Mesothelial cell of epicardium (in vitro differentiated cells): ENCODE data around the gene CACNA2D1. TPM values are rescaled to one million over a fixed set of nuclear protein-coding genes. Genes with fewer than 3 reads are reported as not detected.

ENCODE experiments used
- DNase-seq, 2 experiments: peaks; one replicate each; pipeline ENCODE4 v3.0.0; 2021; ENCODE audit warnings: low spot score in 2 of 2; ENCODE audit not compliant: unreplicated experiment in 2 of 2
- H3K27ac Mint-ChIP-seq: 2 replicates; pipeline ENCODE4 v1.8.0; 2021; ENCODE audit warnings: mixed read lengths
- H3K27me3 Mint-ChIP-seq: 2 replicates; pipeline ENCODE4 v1.8.0; 2021; ENCODE audit warnings: low read depth, mixed read lengths
- H3K36me3 Mint-ChIP-seq: 2 replicates; pipeline ENCODE4 v1.8.0; 2021; ENCODE audit warnings: mixed read lengths
- H3K4me1 Mint-ChIP-seq: 2 replicates; pipeline ENCODE4 v1.8.0; 2021; ENCODE audit warnings: mixed read lengths
- H3K4me3 Mint-ChIP-seq: 2 replicates; pipeline ENCODE4 v1.8.0; 2021; ENCODE audit warnings: mild to moderate bottlenecking, moderate library complexity, mixed read lengths
- H3K9me3 Mint-ChIP-seq: 2 replicates; pipeline ENCODE4 v1.8.0; 2021; ENCODE audit warnings: mixed read lengths
- total RNA-seq: library from RNA; stranded (reverse); gene quantifications from 3 replicates; pipeline ENCODE4 v1.2.1, GENCODE V29; 2021
- TF ChIP-seq, protein P1 (sequence below): fragments of 200-600 bp; sonication (generic); IDR thresholded peaks from one replicate; pipeline ENCODE4 v1.5.0; 2021; ENCODE audit warnings: antibody characterized with exemption; ENCODE audit not compliant: unreplicated experiment

CACNA2D1 gene
- total RNA-seq, 1 donor from 2014 or later = 14.7 TPM

DNA sequence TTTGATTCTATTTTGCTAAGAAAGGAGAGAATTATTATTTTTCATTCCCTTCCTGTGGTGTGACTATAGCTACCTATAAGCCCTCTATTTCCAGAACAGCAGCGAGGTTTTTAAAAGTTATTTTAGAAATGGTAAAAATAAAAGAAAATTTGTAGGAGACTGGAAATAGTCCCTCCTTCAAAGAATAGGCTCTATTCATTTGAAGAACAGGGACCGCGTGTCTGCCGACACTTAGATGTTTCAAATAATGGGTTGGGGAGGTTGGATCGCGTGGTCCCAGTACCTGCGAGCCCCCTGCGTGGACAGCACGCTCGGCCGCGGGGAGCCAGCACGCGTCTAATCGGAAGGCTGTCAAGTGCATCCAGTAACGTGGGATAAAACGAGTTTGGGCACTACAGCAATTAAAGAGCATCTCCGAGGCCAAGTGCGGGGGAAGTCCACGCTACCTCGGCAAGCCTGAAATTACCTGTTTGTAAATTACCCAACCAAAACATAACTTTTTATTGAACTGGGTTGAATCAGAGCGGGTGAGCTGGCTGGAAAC lies 1.0 kb downstream of the CACNA2D1 start:
- Mint-ChIP-seq H3K36me3 (no peaks in the 10 kb centered on the region), H3K27ac (peak overlapping the region; percentile 71), H3K4me3 (peak overlapping the region; percentile 80), H3K4me1 (peaks cover 26% of the 10 kb centered on the region), H3K27me3 (peaks cover 22% of the 10 kb centered on the region), H3K9me3 (no peaks in the 10 kb centered on the region)
- TF ChIP-seq, protein P1, sequence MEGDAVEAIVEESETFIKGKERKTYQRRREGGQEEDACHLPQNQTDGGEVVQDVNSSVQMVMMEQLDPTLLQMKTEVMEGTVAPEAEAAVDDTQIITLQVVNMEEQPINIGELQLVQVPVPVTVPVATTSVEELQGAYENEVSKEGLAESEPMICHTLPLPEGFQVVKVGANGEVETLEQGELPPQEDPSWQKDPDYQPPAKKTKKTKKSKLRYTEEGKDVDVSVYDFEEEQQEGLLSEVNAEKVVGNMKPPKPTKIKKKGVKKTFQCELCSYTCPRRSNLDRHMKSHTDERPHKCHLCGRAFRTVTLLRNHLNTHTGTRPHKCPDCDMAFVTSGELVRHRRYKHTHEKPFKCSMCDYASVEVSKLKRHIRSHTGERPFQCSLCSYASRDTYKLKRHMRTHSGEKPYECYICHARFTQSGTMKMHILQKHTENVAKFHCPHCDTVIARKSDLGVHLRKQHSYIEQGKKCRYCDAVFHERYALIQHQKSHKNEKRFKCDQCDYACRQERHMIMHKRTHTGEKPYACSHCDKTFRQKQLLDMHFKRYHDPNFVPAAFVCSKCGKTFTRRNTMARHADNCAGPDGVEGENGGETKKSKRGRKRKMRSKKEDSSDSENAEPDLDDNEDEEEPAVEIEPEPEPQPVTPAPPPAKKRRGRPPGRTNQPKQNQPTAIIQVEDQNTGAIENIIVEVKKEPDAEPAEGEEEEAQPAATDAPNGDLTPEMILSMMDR = no peak
- peak in 1 of 2 experiments; percentile 42 for DNase-seq

DNA sequence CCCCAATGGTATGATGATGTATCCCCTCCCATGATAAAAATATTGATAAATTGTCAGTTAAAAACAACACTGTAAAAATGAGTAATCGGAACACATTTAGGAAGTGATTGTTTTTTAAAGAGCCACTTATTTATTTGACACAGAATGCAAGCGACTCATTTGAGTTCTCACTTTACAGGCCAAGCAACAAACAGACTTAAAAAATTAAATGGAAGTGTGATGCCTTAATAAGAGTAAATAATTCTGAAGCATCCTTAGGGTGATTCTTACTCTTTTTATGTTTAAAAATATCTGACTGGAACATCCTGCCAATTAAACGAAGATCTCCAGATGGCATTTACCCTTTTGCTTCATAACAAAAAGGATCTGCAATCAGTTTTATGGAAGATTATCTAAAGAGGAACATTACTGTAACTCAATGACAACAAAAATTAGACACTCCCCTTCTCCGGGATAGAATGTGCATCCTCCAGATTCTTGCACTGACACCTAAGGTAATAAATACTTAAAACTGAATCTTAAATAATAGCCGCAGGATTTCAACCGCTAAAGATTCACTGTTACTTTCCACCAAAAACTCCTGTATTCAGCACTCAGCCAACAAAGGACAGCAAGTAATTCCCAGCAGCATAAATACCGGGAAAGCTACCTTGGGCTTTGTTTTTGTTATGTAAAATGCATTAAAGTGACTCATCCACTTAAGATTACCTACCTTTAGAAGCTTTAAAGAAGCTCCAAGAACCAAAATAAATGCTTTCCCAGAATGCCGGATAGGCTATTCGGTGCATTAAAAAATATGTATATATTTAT lies 1.7 kb downstream of the CACNA2D1 start:
- peak overlapping the region; percentile 80 for H3K4me3 Mint-ChIP-seq
- no peaks in the 10 kb centered on the region for H3K9me3 Mint-ChIP-seq
- TF ChIP-seq, protein P1 = no peak
- no peak for DNase-seq
- no peaks in the 10 kb centered on the region for H3K36me3 Mint-ChIP-seq
- H3K4me1 Mint-ChIP-seq = peaks cover 26% of the 10 kb centered on the region
- H3K27me3 Mint-ChIP-seq = peaks cover 22% of the 10 kb centered on the region
- no peak overlapping the region for H3K27ac Mint-ChIP-seq

DNA sequence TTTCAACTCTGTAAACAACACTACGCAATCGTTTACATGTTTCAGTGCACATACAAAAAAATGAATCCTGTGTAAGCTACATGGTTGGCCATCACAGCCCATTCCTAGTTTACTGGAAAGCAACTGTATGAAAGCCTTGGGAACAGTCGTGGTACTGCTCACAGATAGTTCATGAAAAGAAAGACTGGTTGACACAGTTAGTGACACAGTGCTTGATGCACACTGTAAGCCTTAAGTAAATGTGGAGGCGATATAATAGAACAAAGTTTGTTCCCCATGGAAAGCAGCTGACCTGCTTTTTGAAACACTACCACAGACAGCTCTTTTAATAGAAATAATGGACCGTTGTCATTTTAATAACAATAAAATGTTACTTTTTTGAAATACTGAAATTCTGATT lies 5.1 kb downstream of the CACNA2D1 start:
- H3K27me3 Mint-ChIP-seq = peaks cover 20% of the 10 kb centered on the region
- no peaks in the 10 kb centered on the region for H3K36me3 Mint-ChIP-seq
- H3K9me3 Mint-ChIP-seq = no peaks in the 10 kb centered on the region
- peaks cover 20% of the 10 kb centered on the region for H3K4me1 Mint-ChIP-seq
- DNase-seq = no peak
- H3K4me3 Mint-ChIP-seq = no peak overlapping the region
- H3K27ac Mint-ChIP-seq = no peak overlapping the region
- TF ChIP-seq, protein P1 = no peak

DNA sequence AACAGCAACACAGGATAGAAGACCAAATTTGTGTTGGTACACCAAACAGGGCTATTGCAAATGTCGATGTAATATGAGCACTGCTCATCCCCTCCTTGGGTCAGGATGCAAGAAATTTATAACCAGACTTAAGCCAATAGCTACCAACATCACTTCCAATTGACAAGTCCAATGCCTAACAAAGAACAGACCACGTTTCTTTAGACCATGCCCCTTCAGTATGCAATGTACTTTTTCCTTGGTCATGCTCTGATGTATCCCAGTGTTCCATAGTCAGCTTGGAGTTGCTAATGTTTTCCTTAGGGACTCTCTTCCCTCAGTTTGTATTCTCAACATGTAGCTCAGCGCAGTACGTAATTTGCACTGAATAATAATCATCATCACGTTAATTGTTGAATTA lies 7.8 kb downstream of the CACNA2D1 start:
- Mint-ChIP-seq H3K27me3 (peaks cover under 1% of the 10 kb centered on the region), H3K4me3 (no peak overlapping the region), H3K9me3 (no peaks in the 10 kb centered on the region), H3K36me3 (no peaks in the 10 kb centered on the region), H3K27ac (no peak overlapping the region), H3K4me1 (peaks cover 10% of the 10 kb centered on the region)
- no peak for DNase-seq
- TF ChIP-seq, protein P1 = no peak

DNA sequence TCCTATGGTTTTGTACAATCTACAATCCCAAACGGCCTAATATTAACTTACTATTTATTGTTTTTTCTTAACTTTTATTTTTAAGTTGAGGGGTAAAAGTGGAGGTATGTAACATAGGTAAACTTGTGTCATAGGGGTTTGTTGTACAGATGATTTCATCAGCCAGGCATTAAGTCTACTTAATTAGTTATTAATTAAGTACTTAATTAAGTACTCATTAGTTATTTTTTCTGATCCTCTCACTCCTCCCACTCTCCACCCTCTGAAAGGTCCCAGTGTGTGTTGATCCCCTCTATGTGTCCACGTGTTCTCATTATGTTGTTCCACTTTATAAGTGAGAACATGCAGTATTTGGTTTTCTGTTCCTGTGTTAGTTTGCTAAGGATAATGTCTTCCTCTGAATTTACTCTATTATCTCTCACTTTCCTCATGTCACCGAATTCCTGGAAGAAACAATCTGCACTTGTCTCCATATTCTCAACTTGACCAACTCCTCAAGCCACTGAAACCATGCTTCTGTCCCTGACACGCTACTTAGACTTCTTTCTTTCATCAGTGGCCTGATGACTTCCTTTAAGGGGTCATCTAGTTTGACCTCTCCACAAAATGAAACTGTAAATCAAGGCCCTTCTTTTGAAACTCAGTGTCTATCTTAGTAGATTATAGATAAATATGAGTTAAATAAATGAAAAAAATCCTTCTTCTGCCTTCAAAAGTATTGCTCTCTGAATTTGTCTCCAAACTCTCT lies 9.1 kb downstream of the CACNA2D1 start:
- Mint-ChIP-seq H3K9me3 (no peaks in the 10 kb centered on the region), H3K27ac (no peak overlapping the region), H3K36me3 (no peaks in the 10 kb centered on the region), H3K4me1 (peaks cover 13% of the 10 kb centered on the region), H3K4me3 (no peak overlapping the region), H3K27me3 (no peaks in the 10 kb centered on the region)
- TF ChIP-seq, protein P1 = no peak
- no peak for DNase-seq
